Loucy (cell line): ENCODE data around the gene TM4SF18.

Experiments used
- H2AFZ ChIP-seq: fragments of 200-600 bp; sonication (generic); 2 replicates; pipeline ENCODE4 v1.6.0; 2016; ENCODE audit warnings: antibody characterized with exemption, mild to moderate bottlenecking, low read length, moderate library complexity
- H3F3A ChIP-seq: fragments of 200-600 bp; 2 replicates; pipeline ENCODE4 v1.6.0; 2016; ENCODE audit warnings: antibody characterized with exemption, low read depth, mild to moderate bottlenecking
- H3K27me3 ChIP-seq: fragments of 200-600 bp; sonication (generic); 2 replicates; pipeline ENCODE4 v1.6.1; 2014; ENCODE audit warnings: low read length, mild to moderate bottlenecking; ENCODE audit not compliant: insufficient read depth, poor library complexity, severe bottlenecking
- H3K36me3 ChIP-seq: fragments of 200-600 bp; sonication (generic); 2 replicates; pipeline ENCODE4 v1.6.1; 2016; ENCODE audit warnings: low read length; ENCODE audit not compliant: insufficient read depth
- H3K4me1 ChIP-seq: fragments of 200-600 bp; sonication (generic); 2 replicates; pipeline ENCODE4 v1.5.1; 2014; ENCODE audit warnings: low read length, mild to moderate bottlenecking; ENCODE audit not compliant: insufficient read depth, poor library complexity, severe bottlenecking
- H3K4me2 ChIP-seq: fragments of 200-600 bp; sonication (generic); 2 replicates; pipeline ENCODE4 v1.6.0; 2014; ENCODE audit warnings: antibody characterized with exemption, low read length, low read depth, mild to moderate bottlenecking; ENCODE audit not compliant: poor library complexity, severe bottlenecking
- H3K4me3 ChIP-seq: fragments of 200-600 bp; sonication (generic); 2 replicates; pipeline ENCODE4 v1.5.1; 2014; ENCODE audit warnings: low read length, mild to moderate bottlenecking, mixed read lengths; ENCODE audit not compliant: poor library complexity, severe bottlenecking
- H3K79me2 ChIP-seq: fragments of 200-600 bp; sonication (generic); 2 replicates; pipeline ENCODE4 v1.6.1; 2014; ENCODE audit warnings: low read length; ENCODE audit not compliant: insufficient read depth
- H3K9ac ChIP-seq: fragments of 200-600 bp; sonication (generic); 2 replicates; pipeline ENCODE4 v1.6.0; 2014; ENCODE audit warnings: mild to moderate bottlenecking, low read depth, low read length, moderate library complexity; ENCODE audit not compliant: poor library complexity, severe bottlenecking
- H3K9me2 ChIP-seq: fragments of 200-600 bp; sonication (generic); replicated peaks from 2 replicates; pipeline ENCODE4 v1.6.1; 2016; ENCODE audit warnings: low read depth, low read length, mixed read lengths
- H3K9me3 ChIP-seq: fragments of 200-600 bp; sonication (generic); 2 replicates; pipeline ENCODE4 v1.6.1; 2014; ENCODE audit warnings: mild to moderate bottlenecking, antibody characterized with exemption, low read length, low read depth; ENCODE audit not compliant: insufficient read depth
- H4K20me1 ChIP-seq: fragments of 200-600 bp; sonication (generic); 2 replicates; pipeline ENCODE4 v1.6.0; 2014; ENCODE audit warnings: antibody characterized with exemption, low read length, mild to moderate bottlenecking; ENCODE audit not compliant: insufficient read depth, poor library complexity, severe bottlenecking
- CTCF ChIP-seq: fragments of 200-600 bp; sonication (generic); conservative IDR thresholded peaks from 2 replicates; pipeline ENCODE4 v1.5.1; 2014; ENCODE audit warnings: mild to moderate bottlenecking, antibody characterized with exemption, low read length
- EZH2phosphoT487 ChIP-seq: fragments of 200-600 bp; IDR thresholded peaks from 2 replicates; pipeline ENCODE4 v1.6.1; 2018; ENCODE audit warnings: antibody characterized with exemption, mild to moderate bottlenecking, moderate library complexity, borderline replicate concordance

Gene TM4SF18

GRCh38 chr3:149282322-149282721 is 51.1 kb downstream of the TM4SF18 start:
- peak overlapping the region; percentile 34 for H3K4me2 ChIP-seq
- H2AFZ ChIP-seq: peak overlapping the region; percentile 54; the same call in 1 of the 2 replicates
- no peaks in the 10 kb centered on the region for H4K20me1 ChIP-seq
- H3K4me3 ChIP-seq: no peak overlapping the region
- H3K4me1 ChIP-seq: peaks cover 42% of the 10 kb centered on the region
- H3K9ac ChIP-seq: no peak overlapping the region
- TF ChIP-seq EZH2phosphoT487 (no peak), CTCF (no peak)
- H3K9me2 ChIP-seq: no peaks in the 10 kb centered on the region
- H3K36me3 ChIP-seq: no peaks in the 10 kb centered on the region
- H3F3A ChIP-seq: peaks cover 6% of the 10 kb centered on the region; the same call in 1 of the 2 replicates
- H3K27me3 ChIP-seq: no peaks in the 10 kb centered on the region
- H3K79me2 ChIP-seq: no peaks in the 10 kb centered on the region
- H3K9me3 ChIP-seq: no peaks in the 10 kb centered on the region

GRCh38 chr3:149280671-149281349 is 52.6 kb downstream of the TM4SF18 start:
- TF ChIP-seq EZH2phosphoT487 (no peak), CTCF (no peak)
- Histone ChIP-seq H2AFZ (peak overlapping the region; percentile 11), H4K20me1 (no peaks in the 10 kb centered on the region), H3K27me3 (no peaks in the 10 kb centered on the region), H3K9me2 (no peaks in the 10 kb centered on the region), H3K9ac (peak overlapping the region; percentile 23), H3K9me3 (no peaks in the 10 kb centered on the region), H3K4me1 (peaks cover 53% of the 10 kb centered on the region), H3K4me3 (no peak overlapping the region), H3K79me2 (no peaks in the 10 kb centered on the region), H3K4me2 (peak overlapping the region; percentile 34), H3K36me3 (no peaks in the 10 kb centered on the region), H3F3A (peaks cover 6% of the 10 kb centered on the region; the same call in 1 of the 2 replicates)

- Histone ChIP-seq H3K9me2 (no peaks in the 10 kb centered on the region), H3K9me3 (no peaks in the 10 kb centered on the region), H3K9ac (no peak overlapping the region), H3K27me3 (no peaks in the 10 kb centered on the region), H3K4me2 (no peak overlapping the region), H3K4me1 (peaks cover 57% of the 10 kb centered on the region), H3K79me2 (no peaks in the 10 kb centered on the region), H3K4me3 (no peak overlapping the region), H4K20me1 (no peaks in the 10 kb centered on the region), H3K36me3 (no peaks in the 10 kb centered on the region), H3F3A (peaks cover 6% of the 10 kb centered on the region; the same call in 1 of the 2 replicates), H2AFZ (no peak overlapping the region)
- no peak for TF ChIP-seq EZH2phosphoT487
- TF ChIP-seq CTCF: no peak
Observed at GRCh38 chr3:149278911-149279310, 54.5 kb downstream of the TM4SF18 start.
